ENCODE measurements around the gene NR3C2. TPM values are rescaled to one million over a fixed set of nuclear protein-coding genes. Genes with fewer than 3 reads are reported as not detected.

Gene NR3C2
- polyA plus RNA-seq, 1 of the 3 experiments (the other 2 are of a cell fraction), result 0.02 TPM

DNA sequence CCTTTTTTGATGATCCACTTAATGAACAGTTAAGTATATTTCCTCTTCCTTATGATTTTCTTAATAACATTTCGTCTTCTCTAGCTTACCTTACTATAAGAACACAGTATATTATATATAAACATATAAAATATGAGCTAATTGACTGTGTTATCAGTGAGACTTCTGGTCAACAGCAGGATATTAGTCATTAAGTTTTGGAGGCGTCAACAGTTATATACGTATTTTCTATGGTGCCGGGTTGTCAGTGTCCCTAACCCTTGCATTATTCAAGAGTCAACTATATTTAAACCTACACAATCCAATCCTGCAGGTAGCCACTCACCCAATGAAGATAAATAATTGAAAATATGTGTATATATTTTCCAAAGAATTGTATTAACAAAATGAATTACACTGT is 88.0 kb downstream of the NR3C2 start:
- Histone ChIP-seq H4K20me1 (ENCODE audit: insufficient read depth) (no peaks in the 10 kb centered on the region), H3K9ac (no peak overlapping the region), H3K27me3 (ENCODE audit: insufficient read depth) (no peaks in the 10 kb centered on the region), H3K9me2 (no peaks in the 10 kb centered on the region), H3K4me2 (no peak overlapping the region), H2AFZ (ENCODE audit: low read depth) (no peak overlapping the region), H3K27ac (ENCODE audit: low read depth in 2 of 2, low read length in 1 of 2) (no peak overlapping the region), H3F3A (replicated peaks; ENCODE audit: insufficient read depth) (no peaks in the 10 kb centered on the region), H3K9me3 (no peaks in the 10 kb centered on the region), H3K4me3 (ENCODE audit: low read depth in 2 of 2, low read length in 1 of 2) (no peak overlapping the region), H3K4me1 (ENCODE audit: control insufficient read depth in 1 of 2, insufficient read depth in 2 of 2, low read depth in 1 of 2, low read length in 1 of 2) (peaks cover 0 to 4% of the 10 kb centered on the region in 2 experiments; a peak in 2 of 4 replicates), H3K36me3 (replicated peaks in 1 of 2; ENCODE audit: control insufficient read depth in 1 of 2, insufficient read depth in 2 of 2, low read length in 1 of 2) (no peaks in the 10 kb centered on the region), H3K79me2 (ENCODE audit: insufficient read depth) (no peaks in the 10 kb centered on the region)
- POLR2A ChIA-PET, result no interaction called here
- no peak for DNase-seq
- CTCF ChIA-PET, result interaction anchor here (1.5 kb wide), 1 partner anchor 11 kb away, joined by 6 read pairs; no protein-coding TSS in a partner anchor
- TF ChIP-seq YY1 (IDR thresholded peaks at IDR 0.05; ENCODE audit: low read depth) (no peak), TEAD4 (IDR thresholded peaks at IDR 0.05; ENCODE audit: borderline replicate concordance, insufficient read depth) (no peak), GABPA (IDR thresholded peaks at IDR 0.05; ENCODE audit: low read depth) (no peak), RAD21 (IDR thresholded peaks at IDR 0.05; ENCODE audit: low read length) (no peak)
- TF ChIP-seq, protein P1, sequence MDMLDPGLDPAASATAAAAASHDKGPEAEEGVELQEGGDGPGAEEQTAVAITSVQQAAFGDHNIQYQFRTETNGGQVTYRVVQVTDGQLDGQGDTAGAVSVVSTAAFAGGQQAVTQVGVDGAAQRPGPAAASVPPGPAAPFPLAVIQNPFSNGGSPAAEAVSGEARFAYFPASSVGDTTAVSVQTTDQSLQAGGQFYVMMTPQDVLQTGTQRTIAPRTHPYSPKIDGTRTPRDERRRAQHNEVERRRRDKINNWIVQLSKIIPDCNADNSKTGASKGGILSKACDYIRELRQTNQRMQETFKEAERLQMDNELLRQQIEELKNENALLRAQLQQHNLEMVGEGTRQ (IDR thresholded peaks at IDR 0.05; ENCODE audit: borderline replicate concordance, low read depth, low read length), result no peak
- TF ChIP-seq, protein P2, sequence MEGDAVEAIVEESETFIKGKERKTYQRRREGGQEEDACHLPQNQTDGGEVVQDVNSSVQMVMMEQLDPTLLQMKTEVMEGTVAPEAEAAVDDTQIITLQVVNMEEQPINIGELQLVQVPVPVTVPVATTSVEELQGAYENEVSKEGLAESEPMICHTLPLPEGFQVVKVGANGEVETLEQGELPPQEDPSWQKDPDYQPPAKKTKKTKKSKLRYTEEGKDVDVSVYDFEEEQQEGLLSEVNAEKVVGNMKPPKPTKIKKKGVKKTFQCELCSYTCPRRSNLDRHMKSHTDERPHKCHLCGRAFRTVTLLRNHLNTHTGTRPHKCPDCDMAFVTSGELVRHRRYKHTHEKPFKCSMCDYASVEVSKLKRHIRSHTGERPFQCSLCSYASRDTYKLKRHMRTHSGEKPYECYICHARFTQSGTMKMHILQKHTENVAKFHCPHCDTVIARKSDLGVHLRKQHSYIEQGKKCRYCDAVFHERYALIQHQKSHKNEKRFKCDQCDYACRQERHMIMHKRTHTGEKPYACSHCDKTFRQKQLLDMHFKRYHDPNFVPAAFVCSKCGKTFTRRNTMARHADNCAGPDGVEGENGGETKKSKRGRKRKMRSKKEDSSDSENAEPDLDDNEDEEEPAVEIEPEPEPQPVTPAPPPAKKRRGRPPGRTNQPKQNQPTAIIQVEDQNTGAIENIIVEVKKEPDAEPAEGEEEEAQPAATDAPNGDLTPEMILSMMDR (IDR thresholded peaks at IDR 0.05), result no peak
- TF ChIP-seq, protein P3, sequence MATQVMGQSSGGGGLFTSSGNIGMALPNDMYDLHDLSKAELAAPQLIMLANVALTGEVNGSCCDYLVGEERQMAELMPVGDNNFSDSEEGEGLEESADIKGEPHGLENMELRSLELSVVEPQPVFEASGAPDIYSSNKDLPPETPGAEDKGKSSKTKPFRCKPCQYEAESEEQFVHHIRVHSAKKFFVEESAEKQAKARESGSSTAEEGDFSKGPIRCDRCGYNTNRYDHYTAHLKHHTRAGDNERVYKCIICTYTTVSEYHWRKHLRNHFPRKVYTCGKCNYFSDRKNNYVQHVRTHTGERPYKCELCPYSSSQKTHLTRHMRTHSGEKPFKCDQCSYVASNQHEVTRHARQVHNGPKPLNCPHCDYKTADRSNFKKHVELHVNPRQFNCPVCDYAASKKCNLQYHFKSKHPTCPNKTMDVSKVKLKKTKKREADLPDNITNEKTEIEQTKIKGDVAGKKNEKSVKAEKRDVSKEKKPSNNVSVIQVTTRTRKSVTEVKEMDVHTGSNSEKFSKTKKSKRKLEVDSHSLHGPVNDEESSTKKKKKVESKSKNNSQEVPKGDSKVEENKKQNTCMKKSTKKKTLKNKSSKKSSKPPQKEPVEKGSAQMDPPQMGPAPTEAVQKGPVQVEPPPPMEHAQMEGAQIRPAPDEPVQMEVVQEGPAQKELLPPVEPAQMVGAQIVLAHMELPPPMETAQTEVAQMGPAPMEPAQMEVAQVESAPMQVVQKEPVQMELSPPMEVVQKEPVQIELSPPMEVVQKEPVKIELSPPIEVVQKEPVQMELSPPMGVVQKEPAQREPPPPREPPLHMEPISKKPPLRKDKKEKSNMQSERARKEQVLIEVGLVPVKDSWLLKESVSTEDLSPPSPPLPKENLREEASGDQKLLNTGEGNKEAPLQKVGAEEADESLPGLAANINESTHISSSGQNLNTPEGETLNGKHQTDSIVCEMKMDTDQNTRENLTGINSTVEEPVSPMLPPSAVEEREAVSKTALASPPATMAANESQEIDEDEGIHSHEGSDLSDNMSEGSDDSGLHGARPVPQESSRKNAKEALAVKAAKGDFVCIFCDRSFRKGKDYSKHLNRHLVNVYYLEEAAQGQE (IDR thresholded peaks at IDR 0.05; ENCODE audit: low read depth, low read length), result no peak
- TF ChIP-seq, protein P4, sequence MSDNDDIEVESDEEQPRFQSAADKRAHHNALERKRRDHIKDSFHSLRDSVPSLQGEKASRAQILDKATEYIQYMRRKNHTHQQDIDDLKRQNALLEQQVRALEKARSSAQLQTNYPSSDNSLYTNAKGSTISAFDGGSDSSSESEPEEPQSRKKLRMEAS (IDR thresholded peaks at IDR 0.05; ENCODE audit: low read depth), result no peak
- 68% methylated on average over 4 of the region's 4 CpGs for WGBS (ENCODE audit: low lambda C conversion rate)

DNA sequence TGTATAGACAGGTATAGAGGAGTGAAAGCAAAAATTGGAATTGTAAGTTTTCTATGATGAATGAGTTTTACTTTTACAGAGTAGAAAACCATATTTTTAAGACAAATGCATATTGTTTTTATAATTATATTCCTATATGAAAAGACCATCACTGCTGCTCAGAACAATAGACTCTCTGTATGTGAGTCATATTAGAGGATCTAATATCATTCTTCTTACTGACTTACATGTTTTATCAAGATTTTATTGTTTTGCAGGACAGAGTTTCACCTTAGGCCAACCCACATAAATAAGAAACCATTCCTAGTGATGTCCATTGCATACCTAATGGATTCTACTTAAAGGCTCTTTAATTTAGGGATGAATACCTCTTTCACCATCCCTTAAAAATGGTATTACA is 88.6 kb downstream of the NR3C2 start:
- Histone ChIP-seq H3K36me3 (replicated peaks in 1 of 2; ENCODE audit: control insufficient read depth in 1 of 2, insufficient read depth in 2 of 2, low read length in 1 of 2) (no peaks in the 10 kb centered on the region), H3K4me3 (ENCODE audit: low read depth in 2 of 2, low read length in 1 of 2) (no peak overlapping the region), H3K9me2 (no peaks in the 10 kb centered on the region), H2AFZ (ENCODE audit: low read depth) (no peak overlapping the region), H3K9me3 (no peaks in the 10 kb centered on the region), H4K20me1 (ENCODE audit: insufficient read depth) (no peaks in the 10 kb centered on the region), H3K9ac (no peak overlapping the region), H3K4me1 (ENCODE audit: control insufficient read depth in 1 of 2, insufficient read depth in 2 of 2, low read depth in 1 of 2, low read length in 1 of 2) (peaks cover 0 to 4% of the 10 kb centered on the region in 2 experiments; a peak in 2 of 4 replicates), H3K79me2 (ENCODE audit: insufficient read depth) (no peaks in the 10 kb centered on the region), H3K27ac (ENCODE audit: low read depth in 2 of 2, low read length in 1 of 2) (no peak overlapping the region), H3K27me3 (ENCODE audit: insufficient read depth) (no peaks in the 10 kb centered on the region), H3K4me2 (no peak overlapping the region), H3F3A (replicated peaks; ENCODE audit: insufficient read depth) (no peaks in the 10 kb centered on the region)
- DNase-seq, result no peak
- ChIA-PET POLR2A (no interaction called here), CTCF (no interaction called here)
- no peak for TF ChIP-seq JUND (IDR thresholded peaks at IDR 0.05)
- no peak for TF ChIP-seq GABPA (IDR thresholded peaks at IDR 0.05; ENCODE audit: low read depth)
- TF ChIP-seq, protein P5, sequence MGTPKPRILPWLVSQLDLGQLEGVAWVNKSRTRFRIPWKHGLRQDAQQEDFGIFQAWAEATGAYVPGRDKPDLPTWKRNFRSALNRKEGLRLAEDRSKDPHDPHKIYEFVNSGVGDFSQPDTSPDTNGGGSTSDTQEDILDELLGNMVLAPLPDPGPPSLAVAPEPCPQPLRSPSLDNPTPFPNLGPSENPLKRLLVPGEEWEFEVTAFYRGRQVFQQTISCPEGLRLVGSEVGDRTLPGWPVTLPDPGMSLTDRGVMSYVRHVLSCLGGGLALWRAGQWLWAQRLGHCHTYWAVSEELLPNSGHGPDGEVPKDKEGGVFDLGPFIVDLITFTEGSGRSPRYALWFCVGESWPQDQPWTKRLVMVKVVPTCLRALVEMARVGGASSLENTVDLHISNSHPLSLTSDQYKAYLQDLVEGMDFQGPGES (IDR thresholded peaks at IDR 0.05; ENCODE audit: low read depth, low read length), result no peak
- no peak for TF ChIP-seq CHD2 (IDR thresholded peaks at IDR 0.05; ENCODE audit: low read length, partially characterized antibody)
- no peak for TF ChIP-seq RFX5 (IDR thresholded peaks at IDR 0.05; ENCODE audit: low read length)
- TF ChIP-seq NRF1 (IDR thresholded peaks at IDR 0.05; ENCODE audit: low read depth, low read length), result no peak
- TF ChIP-seq GATA2 (CRISPR knock-in tag; IDR thresholded peaks at IDR 0.05), result no peak
- TF ChIP-seq RAD21 (IDR thresholded peaks at IDR 0.05; ENCODE audit: low read length), result no peak
- TF ChIP-seq MXI1 (IDR thresholded peaks at IDR 0.05; ENCODE audit: low read depth, low read length), result no peak
- TF ChIP-seq TEAD4 (IDR thresholded peaks at IDR 0.05; ENCODE audit: borderline replicate concordance, insufficient read depth), result no peak
- TF ChIP-seq, protein P3 (IDR thresholded peaks at IDR 0.05; ENCODE audit: low read depth, low read length), result no peak

All from SK-N-SH (cell line).